Stomach (tissue), 9 donors: ENCODE measurements around the gene SAPCD1. TPM values are rescaled to one million over a fixed set of nuclear protein-coding genes. Genes with fewer than 3 reads are reported as not detected.

Experiments
- DNase-seq, 2 donors: peaks; one replicate each; pipeline versions ENCODE4 v3.0.0 to v3.0.0-alpha.2; 2013 to 2019
- H3K27ac ChIP-seq, 5 donors: fragments of 200-600 bp in 4 of 5; sonication (generic) in 4 of 5; one replicate each; pipeline ENCODE4 v1.5.1; 2013 to 2019; ENCODE audit warnings: mild to moderate bottlenecking in 1 of 5, moderate library complexity in 1 of 5
- H3K27me3 ChIP-seq, 3 donors: fragments of 200-600 bp; sonication (generic); one replicate each; pipeline ENCODE4 v1.5.1; 2017 to 2019; ENCODE audit warnings: mixed run types in 1 of 3
- H3K36me3 ChIP-seq, 4 donors: fragments of 200-600 bp; sonication (generic); 1 replicate in 3 of 4; 2 replicates in 1 of 4; pipeline ENCODE4 v1.5.1; 2016 to 2019
- H3K4me1 ChIP-seq, 4 donors: fragments of 200-600 bp; sonication (generic); one replicate each; pipeline ENCODE4 v1.5.1; 2016 to 2019
- H3K4me3 ChIP-seq, 4 donors: fragments of 200-600 bp; sonication (generic) in 3 of 4; one replicate each; pipeline ENCODE4 v1.5.1; 2016 to 2019; ENCODE audit warnings: mild to moderate bottlenecking in 1 of 4
- H3K9me3 ChIP-seq, 4 donors: fragments of 200-600 bp; sonication (generic); one replicate each; pipeline ENCODE4 v1.5.1; 2016 to 2019
- EP300 ChIP-seq: sonication (generic); formaldehyde crosslinking; IDR thresholded peaks from one replicate; pipeline ENCODE4 v1.6.1; 2017; ENCODE audit warnings: antibody characterized with exemption
- POLR2A ChIP-seq, 4 donors: fragments of 450-650 bp; IDR thresholded peaks; one replicate each; pipeline ENCODE4 v1.6.1; 2016; ENCODE audit warnings: antibody characterized with exemption in 4 of 4, control low read depth in 2 of 4, mild to moderate bottlenecking in 1 of 4, moderate library complexity in 1 of 4
- POLR2AphosphoS5 ChIP-seq, 3 donors: sonication (generic); formaldehyde crosslinking; IDR thresholded peaks; one replicate each; pipeline ENCODE4 v1.6.1; 2016; ENCODE audit warnings: antibody characterized with exemption in 3 of 3
- WGBS, 5 donors: extraction: QIAGEN DNeasy Blood & Tissue Kit in 3 of 5; methylation state at CpG; one replicate each; pipeline versions ENCODE4 v1.1.5 to v1.1.7; 2013 to 2018; 5-methylcytosine and 5-hydroxymethylcytosine counted together
- intact Hi-C: fragments of 100-400 bp; cut with DNase I; formaldehyde crosslinking; loops from one replicate; pipeline ENCODE4 v1.15.1; 2023; ENCODE audit warnings: low total_unique reads
- polyA plus RNA-seq, 3 donors: library from polyadenylated mRNA; stranded (reverse); fragments of 200-250 nt; gene quantifications; one replicate each; pipeline ENCODE4 v1.2.3, GENCODE V29; 2013
- total RNA-seq, 5 donors: library from RNA; depleted of rRNA; stranded (reverse); fragments of >200 nt; gene quantifications; one replicate each; pipeline versions ENCODE4 v1.1.0 to v1.2.3, GENCODE V29; 2014 to 2016
- TF ChIP-seq, protein P1 (sequence below), 7 experiments: fragments of 450-650 bp in 4 of 7; fragments of 200-600 bp in 3 of 7; sonication (generic) in 3 of 7; IDR thresholded peaks; one replicate each; pipeline ENCODE4 v1.5.1; 2016 to 2019; ENCODE audit warnings: antibody characterized with exemption in 7 of 7, control low read depth in 2 of 7, mild to moderate bottlenecking in 1 of 7
- donor health status: healthy with polysubstance abuse.
- donor health status: Bipolar disorder and iron deficiency.
- donor health status: healthy.

SAPCD1 gene
- total and polyA plus RNA-seq, 8 donors, result 2.4 to 40.8 (median 3.1) TPM; not detected in 1

DNA sequence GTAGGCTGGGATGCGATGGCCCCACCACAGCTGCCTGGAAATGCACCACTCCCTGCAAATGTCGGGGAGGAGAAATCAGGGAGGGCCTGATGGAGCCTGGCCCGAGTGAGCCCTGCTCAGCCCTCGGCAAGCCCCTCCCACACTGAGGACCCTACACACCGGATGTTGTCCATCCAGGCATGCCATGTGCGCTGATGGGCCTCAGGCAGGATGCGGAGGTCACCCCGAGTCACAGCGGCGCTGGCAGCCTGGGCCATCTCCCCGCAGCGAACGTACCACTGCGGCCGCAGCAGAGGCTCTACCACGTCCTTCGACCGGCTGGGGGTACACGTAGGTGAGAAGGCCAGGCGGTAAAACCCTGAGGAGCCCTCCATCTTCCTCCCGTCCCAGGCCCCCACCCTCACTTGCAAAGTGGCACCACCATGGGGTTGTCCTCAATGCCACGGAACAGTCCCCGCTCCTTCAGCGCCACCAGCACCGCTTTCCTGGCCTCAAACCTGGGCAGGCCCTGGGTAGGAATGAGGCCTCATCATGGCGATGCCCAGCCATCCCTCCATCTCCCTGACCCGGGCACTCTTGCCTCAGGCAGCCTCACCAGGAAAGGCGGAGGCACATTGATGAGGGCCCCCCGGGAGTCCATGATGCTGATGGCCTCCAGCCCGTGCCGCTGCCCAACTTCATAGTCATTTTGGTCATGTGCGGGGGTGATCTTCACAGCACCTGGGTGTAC is 19.8 kb downstream of the SAPCD1 start:
- H3K27me3 ChIP-seq, result no peaks in the 10 kb centered on the region
- H3K4me1 ChIP-seq, result peaks cover 1 to 10% (median 5%) of the 10 kb centered on the region in 4 donors
- intact Hi-C loops, result no loop called here
- H3K36me3 ChIP-seq, result peaks cover 68 to 90% (median 87%) of the 10 kb centered on the region in 4 donors
- WGBS, 5 donors, result 84 to 92% (median 90%) methylated on average over 25 to 32 of the region's 32 CpGs
- no peak overlapping the region for H3K27ac ChIP-seq
- H3K9me3 ChIP-seq, result no peaks in the 10 kb centered on the region
- DNase-seq, result no peak
- no peak overlapping the region for H3K4me3 ChIP-seq
- no peak for TF ChIP-seq POLR2A (IDR thresholded peaks at IDR 0.05)
- no peak for TF ChIP-seq EP300
- TF ChIP-seq POLR2AphosphoS5 (IDR thresholded peaks at IDR 0.05), result no peak
- TF ChIP-seq, protein P1, sequence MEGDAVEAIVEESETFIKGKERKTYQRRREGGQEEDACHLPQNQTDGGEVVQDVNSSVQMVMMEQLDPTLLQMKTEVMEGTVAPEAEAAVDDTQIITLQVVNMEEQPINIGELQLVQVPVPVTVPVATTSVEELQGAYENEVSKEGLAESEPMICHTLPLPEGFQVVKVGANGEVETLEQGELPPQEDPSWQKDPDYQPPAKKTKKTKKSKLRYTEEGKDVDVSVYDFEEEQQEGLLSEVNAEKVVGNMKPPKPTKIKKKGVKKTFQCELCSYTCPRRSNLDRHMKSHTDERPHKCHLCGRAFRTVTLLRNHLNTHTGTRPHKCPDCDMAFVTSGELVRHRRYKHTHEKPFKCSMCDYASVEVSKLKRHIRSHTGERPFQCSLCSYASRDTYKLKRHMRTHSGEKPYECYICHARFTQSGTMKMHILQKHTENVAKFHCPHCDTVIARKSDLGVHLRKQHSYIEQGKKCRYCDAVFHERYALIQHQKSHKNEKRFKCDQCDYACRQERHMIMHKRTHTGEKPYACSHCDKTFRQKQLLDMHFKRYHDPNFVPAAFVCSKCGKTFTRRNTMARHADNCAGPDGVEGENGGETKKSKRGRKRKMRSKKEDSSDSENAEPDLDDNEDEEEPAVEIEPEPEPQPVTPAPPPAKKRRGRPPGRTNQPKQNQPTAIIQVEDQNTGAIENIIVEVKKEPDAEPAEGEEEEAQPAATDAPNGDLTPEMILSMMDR (IDR thresholded peaks at IDR 0.05), result no peak

DNA sequence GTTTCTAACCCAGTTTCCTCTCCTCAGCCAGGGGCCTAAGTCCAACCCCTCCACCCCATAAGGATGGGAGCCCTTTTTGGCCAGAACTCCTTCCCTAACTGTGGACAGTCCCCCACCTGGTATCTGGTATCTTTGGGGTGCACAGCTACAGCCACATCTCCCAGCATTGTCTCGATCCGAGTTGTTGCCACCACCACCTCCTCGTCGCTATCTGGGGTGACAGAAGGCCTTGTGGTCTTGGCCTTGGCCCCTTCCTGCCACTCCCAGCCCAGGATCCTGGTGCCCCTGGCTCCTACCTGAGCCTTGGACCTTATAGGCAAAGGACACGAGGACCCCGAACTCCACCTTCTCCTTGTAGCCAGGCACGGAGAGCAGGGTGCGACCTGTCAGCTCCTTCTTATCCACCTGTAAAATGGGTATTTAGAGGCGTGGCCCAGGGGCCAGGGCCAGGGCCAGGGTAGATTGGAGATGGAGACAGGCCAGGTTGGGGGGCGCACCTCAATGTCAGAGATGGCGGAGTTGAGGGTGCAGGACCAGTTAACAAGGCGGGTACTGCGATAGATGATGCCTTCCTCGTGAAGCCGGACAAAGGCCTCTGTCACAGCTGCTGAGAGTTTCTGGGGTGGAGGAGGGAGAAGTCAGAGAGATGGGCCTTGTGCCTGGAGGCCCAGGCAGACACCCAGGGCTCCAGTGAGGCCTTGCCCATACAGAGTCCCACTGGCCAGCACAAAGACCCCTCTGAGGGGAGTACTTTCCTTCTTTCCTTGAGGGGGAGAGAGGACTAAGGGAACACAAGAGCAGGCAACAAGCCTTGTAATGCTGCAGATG is 21.9 kb downstream of the SAPCD1 start:
- no peaks in the 10 kb centered on the region for H3K9me3 ChIP-seq
- intact Hi-C loops, result no loop called here
- no peak overlapping the region for H3K27ac ChIP-seq
- no peak overlapping the region for H3K4me3 ChIP-seq
- 91 to 97% (median 95%) methylated on average over 15 of the region's 15 CpGs for WGBS, 5 donors
- no peaks in the 10 kb centered on the region for H3K27me3 ChIP-seq
- H3K4me1 ChIP-seq, result no peaks in the 10 kb centered on the region
- no peak for DNase-seq
- TF ChIP-seq POLR2AphosphoS5 (IDR thresholded peaks at IDR 0.05), result no peak
- no peak for TF ChIP-seq EP300
- no peak for TF ChIP-seq POLR2A (IDR thresholded peaks at IDR 0.05)
- TF ChIP-seq, protein P1 (IDR thresholded peaks at IDR 0.05), result no peak
- H3K36me3 ChIP-seq, result peaks cover 62 to 92% (median 85%) of the 10 kb centered on the region in 4 donors

- H3K4me1 ChIP-seq, result no peaks in the 10 kb centered on the region
- 91 to 98% (median 96%) methylated on average over 11 of the region's 11 CpGs for WGBS, 5 donors
- no peak for DNase-seq
- H3K9me3 ChIP-seq, result no peaks in the 10 kb centered on the region
- H3K27me3 ChIP-seq, result no peaks in the 10 kb centered on the region
- TF ChIP-seq POLR2AphosphoS5 (IDR thresholded peaks at IDR 0.05) (no peak), POLR2A (IDR thresholded peaks at IDR 0.05) (no peak), EP300 (no peak)
- TF ChIP-seq, protein P1 (IDR thresholded peaks at IDR 0.05), result no peak
- no peak overlapping the region for H3K4me3 ChIP-seq
- no peak overlapping the region for H3K27ac ChIP-seq
- H3K36me3 ChIP-seq, result peaks cover 50 to 86% (median 77%) of the 10 kb centered on the region in 4 donors
- intact Hi-C loops, result no loop called here
These were observed 23.0 kb downstream of the SAPCD1 start for GRCh38 chr6:31785475-31785874.

GRCh38 chr6:31791324-31792089 is 29.1 kb downstream of the SAPCD1 start:
- Histone ChIP-seq H3K27me3 (no peaks in the 10 kb centered on the region), H3K4me3 (no peak overlapping the region), H3K36me3 (peaks cover 11 to 54% (median 42%) of the 10 kb centered on the region in 4 donors), H3K27ac (peak overlapping the region in 3 of 5 donors; percentile 12 to 18 (median 18)), H3K9me3 (no peaks in the 10 kb centered on the region), H3K4me1 (peaks cover 12 to 40% (median 30%) of the 10 kb centered on the region in 4 donors)
- peak; percentile 44 to 84 for DNase-seq
- intact Hi-C loops, result no loop called here
- WGBS, 5 donors, result 63 to 76% (median 66%) methylated on average over 12 of the region's 12 CpGs
- TF ChIP-seq, protein P1 (IDR thresholded peaks at IDR 0.05), result peak in 5 of 7 experiments; percentile 38 to 51 (median 44)
- no peak for TF ChIP-seq POLR2AphosphoS5 (IDR thresholded peaks at IDR 0.05)
